CD4-positive, alpha-beta T cell treated with Interleukin-15 for 4 hours (primary cell): ENCODE results near the gene PDE7B.

Source experiments
- DNase-seq: peaks from one replicate; pipeline ENCODE4 v3.0.0-alpha.2; 2020; ENCODE audit warnings: low spot score

The PDE7B gene

DNA sequence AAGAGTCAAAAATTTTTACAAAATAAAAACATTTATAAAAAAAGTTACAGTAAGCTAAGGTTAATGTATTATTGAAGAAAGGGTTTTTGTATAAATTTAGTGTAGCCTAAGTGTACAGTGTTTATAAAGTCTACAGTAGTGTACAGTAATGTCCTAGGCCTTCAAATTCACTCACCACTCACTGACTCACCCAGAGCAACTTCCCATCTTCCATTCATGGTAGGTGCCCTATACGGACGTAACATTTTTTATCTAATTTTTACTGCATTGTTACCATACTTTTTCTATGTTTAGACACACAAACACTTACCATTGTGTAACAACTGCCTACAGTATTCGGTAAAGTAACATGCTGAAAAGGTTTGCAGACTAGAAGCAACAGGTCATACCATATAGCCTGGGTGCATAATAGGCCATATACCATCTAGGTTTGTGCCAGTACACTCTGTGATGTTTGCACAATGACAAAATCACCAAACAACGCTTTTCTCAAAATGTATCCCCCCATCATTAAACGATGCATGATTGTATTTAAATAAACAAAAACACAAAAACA, 392.6 kb downstream of the PDE7B start:
- no peak for DNase-seq
